SK-N-SH (cell line): ENCODE measurements around the gene PIP5K1B. TPM values are rescaled to one million over a fixed set of nuclear protein-coding genes. Genes with fewer than 3 reads are reported as not detected.

Source experiments
- CTCF ChIA-PET: fragments of 300-600, 350-600 bp; formaldehyde crosslinking; extraction: SDS; loops from one replicate; lab custom pipeline; 2021; lab: Yijun Ruan, JAX
- POLR2A ChIA-PET: fragments of 350-600 bp; sonication (Branson Sonifier 250); formaldehyde crosslinking; extraction: SDS; loops from one replicate; lab custom pipeline; 2020; ENCODE audit warnings: antibody characterized with exemption, inconsistent platforms; lab: Yijun Ruan, JAX
- DNase-seq: peaks from one replicate; pipeline ENCODE4 v3.0.0; 2012
- H2AFZ ChIP-seq: fragments of 200-600 bp; sonication (generic); 2 replicates; pipeline ENCODE4 v1.8.1; 2016; ENCODE audit warnings: antibody characterized with exemption, mild to moderate bottlenecking, low read depth
- H3F3A ChIP-seq: fragments of 200-600 bp; sonication (generic); replicated peaks from 2 replicates; pipeline ENCODE3; 2016; ENCODE audit warnings: antibody characterized with exemption, mild to moderate bottlenecking; ENCODE audit not compliant: insufficient read depth
- H3K27ac ChIP-seq, 2 experiments: fragments of 200-500 bp in 1 of 2; fragments of 200-600 bp in 1 of 2; sonication (Bioruptor generic) in 1 of 2; sonication (generic), shearing (Covaris generic) in 1 of 2; 2 replicates each; pipeline versions ENCODE4 v1.5.1 to v1.6.1; 2014 to 2016; ENCODE audit warnings: low read depth in 2 of 2, inconsistent platforms in 1 of 2, low read length in 1 of 2, mild to moderate bottlenecking in 1 of 2, mixed read lengths in 1 of 2
- H3K27me3 ChIP-seq: fragments of 200-600 bp; sonication (generic), shearing (Covaris generic); 2 replicates; pipeline ENCODE4 v1.6.1; 2016; ENCODE audit warnings: mixed run types; ENCODE audit not compliant: insufficient read depth
- H3K36me3 ChIP-seq, 2 experiments: fragments of 200-500 bp in 1 of 2; fragments of 200-600 bp in 1 of 2; sonication (Bioruptor generic) in 1 of 2; sonication (generic) in 1 of 2; replicated peaks in 1 of 2; 2 replicates each; pipeline versions ENCODE3 to v1.5.1; 2014 to 2016; ENCODE audit warnings: low read length in 1 of 2, mild to moderate bottlenecking in 1 of 2; ENCODE audit not compliant: insufficient read depth in 2 of 2, control insufficient read depth in 1 of 2
- H3K4me1 ChIP-seq, 2 experiments: fragments of 200-500 bp in 1 of 2; fragments of 200-600 bp in 1 of 2; sonication (Bioruptor generic) in 1 of 2; sonication (generic), shearing (Covaris generic) in 1 of 2; 2 replicates each; pipeline versions ENCODE4 v1.5.1 to v1.6.1; 2014 to 2016; ENCODE audit warnings: low read depth in 1 of 2, low read length in 1 of 2, mixed run types in 1 of 2; ENCODE audit not compliant: insufficient read depth in 2 of 2, control insufficient read depth in 1 of 2
- H3K4me2 ChIP-seq: fragments of 200-600 bp; sonication (generic), shearing (Covaris generic); 2 replicates; pipeline ENCODE4 v1.6.1; 2017; ENCODE audit warnings: mixed run types
- H3K4me3 ChIP-seq, 2 experiments: fragments of 200-500 bp in 1 of 2; fragments of 200-600 bp in 1 of 2; sonication (Bioruptor generic) in 1 of 2; sonication (generic), shearing (Covaris generic) in 1 of 2; 2 replicates each; pipeline versions ENCODE4 v1.5.1 to v1.8.1; 2014 to 2016; ENCODE audit warnings: low read depth in 2 of 2, inconsistent platforms in 1 of 2, low read length in 1 of 2, mild to moderate bottlenecking in 1 of 2, mixed read lengths in 1 of 2, moderate library complexity in 1 of 2
- H3K79me2 ChIP-seq: fragments of 200-600 bp; sonication (generic); 2 replicates; pipeline ENCODE4 v1.8.1; 2017; ENCODE audit warnings: mild to moderate bottlenecking; ENCODE audit not compliant: insufficient read depth
- H3K9ac ChIP-seq: fragments of 200-600 bp; sonication (generic); 2 replicates; pipeline ENCODE4 v1.6.1; 2017; ENCODE audit warnings: mixed run types
- H3K9me2 ChIP-seq: fragments of 200-600 bp; sonication (generic); 2 replicates; pipeline ENCODE4 v1.6.1; 2017; ENCODE audit warnings: mixed run types
- H3K9me3 ChIP-seq: fragments of 200-600 bp; sonication (generic); 2 replicates; pipeline ENCODE4 v1.6.1; 2017; ENCODE audit warnings: mixed run types, mild to moderate bottlenecking, moderate library complexity
- H4K20me1 ChIP-seq: fragments of 200-600 bp; sonication (generic); 2 replicates; pipeline ENCODE4 v1.6.1; 2017; ENCODE audit warnings: mild to moderate bottlenecking, mixed run types; ENCODE audit not compliant: insufficient read depth
- CTCF ChIP-seq: fragments of 200-600 bp; sonication (generic); IDR thresholded peaks from 2 replicates; pipeline ENCODE4 v1.6.1; 2017; ENCODE audit warnings: antibody characterized with exemption, mild to moderate bottlenecking, moderate library complexity
- EP300 ChIP-seq, 2 experiments: IDR thresholded peaks; 2 replicates each; pipeline versions ENCODE4 v1.4.0 to v1.6.1; 2012; ENCODE audit warnings: borderline replicate concordance in 1 of 2, low read depth in 1 of 2, low read length in 1 of 2
- EZH2phosphoT487 ChIP-seq: fragments of 200-600 bp; sonication (generic); IDR thresholded peaks from 2 replicates; pipeline ENCODE4 v1.6.1; 2017; ENCODE audit warnings: low read depth, mixed run types, mild to moderate bottlenecking, antibody characterized with exemption, moderate library complexity, borderline replicate concordance
- GATA2 ChIP-seq: sonication (generic); formaldehyde crosslinking; IDR thresholded peaks from 2 replicates; pipeline ENCODE4 v1.5.0; 2020; ENCODE audit warnings: mild to moderate bottlenecking, missing genetic modification reagents
- IRF3 ChIP-seq: fragments of 150-350 bp; IDR thresholded peaks from 2 replicates; pipeline ENCODE4 v1.6.1; 2016; ENCODE audit warnings: mild to moderate bottlenecking, low read depth, low read length
- MEF2A ChIP-seq: IDR thresholded peaks from 2 replicates; pipeline ENCODE4 v1.4.0; 2012; ENCODE audit warnings: low read depth, borderline replicate concordance
- MXI1 ChIP-seq: IDR thresholded peaks from 2 replicates; pipeline ENCODE4 v1.6.1; 2012; ENCODE audit warnings: mild to moderate bottlenecking, low read depth, low read length, improper control_type of control experiment
- NRF1 ChIP-seq: IDR thresholded peaks from 2 replicates; pipeline ENCODE4 v1.6.1; 2012; ENCODE audit warnings: low read depth, mild to moderate bottlenecking, low read length
- RXRA ChIP-seq: IDR thresholded peaks from 2 replicates; pipeline ENCODE4 v1.4.0; 2012; ENCODE audit warnings: low read depth, mild to moderate bottlenecking, borderline replicate concordance
- TAF1 ChIP-seq: IDR thresholded peaks from 2 replicates; pipeline ENCODE4 v1.6.1; 2012; ENCODE audit warnings: low read depth, mild to moderate bottlenecking, low read length, moderate library complexity, borderline replicate concordance
- TCF12 ChIP-seq: IDR thresholded peaks from 2 replicates; pipeline ENCODE4 v1.4.0; 2012
- WGBS: methylation state at CpG from one replicate; pipeline ENCODE4 v1.1.6; 2017; ENCODE audit warnings: low lambda C conversion rate; 5-methylcytosine and 5-hydroxymethylcytosine counted together
- polyA plus RNA-seq, 3 experiments: library from polyadenylated mRNA; depleted of rRNA; stranded (reverse); fragments of >200 nt; gene quantifications; 2 replicates each; pipeline ENCODE4 v1.2.3, GENCODE V29; 2012
- TF ChIP-seq, protein P1 (sequence below): fragments of 150-350 bp; IDR thresholded peaks from 2 replicates; pipeline ENCODE4 v1.6.1; 2017; ENCODE audit warnings: antibody characterized with exemption, low read length, low read depth, borderline replicate concordance

PIP5K1B gene
- polyA plus RNA-seq, 1 of the 3 experiments (the other 2 are of a cell fraction) = not detected

DNA sequence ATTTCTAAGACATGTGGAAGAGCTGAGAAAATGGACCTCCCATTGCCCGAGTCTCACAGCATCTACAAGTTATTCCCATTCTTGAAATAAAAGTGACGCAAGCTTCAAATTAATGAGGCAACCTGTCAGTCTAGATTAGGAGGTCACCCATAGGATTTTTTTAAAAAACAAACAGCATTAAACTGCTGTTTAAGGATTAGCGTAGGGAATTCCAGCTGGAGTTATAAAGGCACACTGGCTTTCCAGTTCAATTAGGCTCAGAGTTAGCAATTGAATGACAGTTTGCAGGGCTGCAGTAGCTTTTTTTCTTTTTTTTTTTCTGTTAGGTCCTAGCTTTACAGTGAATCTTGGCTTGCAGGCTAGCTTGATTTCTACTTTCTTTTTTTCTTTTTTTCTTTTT is 292.6 kb downstream of the PIP5K1B start:
- no peak overlapping the region for H3K4me2 ChIP-seq
- H3K9ac ChIP-seq = no peak overlapping the region
- TF ChIP-seq RXRA = no peak
- no peak for TF ChIP-seq TCF12
- H4K20me1 ChIP-seq = no peaks in the 10 kb centered on the region
- no peaks in the 10 kb centered on the region for H3K79me2 ChIP-seq
- DNase-seq = no peak
- H3K36me3 ChIP-seq = no peaks in the 10 kb centered on the region
- H3K4me1 ChIP-seq = no peaks in the 10 kb centered on the region
- peaks cover 46% of the 10 kb centered on the region; the same call in 1 of the 2 replicates for H3K27me3 ChIP-seq
- H3K4me3 ChIP-seq = no peak overlapping the region
- no peak overlapping the region for H3K27ac ChIP-seq
- no peaks in the 10 kb centered on the region for H3K9me3 ChIP-seq
- 15% methylated on average over 3 of the region's 3 CpGs for WGBS
- CTCF ChIA-PET = interaction anchor here (1.2 to 1.3 kb wide), 3 partner anchors 13 to 414 kb away, joined by 3 to 4 read pairs (median 3); no protein-coding TSS in a partner anchor
- no peaks in the 10 kb centered on the region for H3K9me2 ChIP-seq
- H3F3A ChIP-seq = no peaks in the 10 kb centered on the region
- POLR2A ChIA-PET = no interaction called here
- H2AFZ ChIP-seq = no peak overlapping the region

DNA sequence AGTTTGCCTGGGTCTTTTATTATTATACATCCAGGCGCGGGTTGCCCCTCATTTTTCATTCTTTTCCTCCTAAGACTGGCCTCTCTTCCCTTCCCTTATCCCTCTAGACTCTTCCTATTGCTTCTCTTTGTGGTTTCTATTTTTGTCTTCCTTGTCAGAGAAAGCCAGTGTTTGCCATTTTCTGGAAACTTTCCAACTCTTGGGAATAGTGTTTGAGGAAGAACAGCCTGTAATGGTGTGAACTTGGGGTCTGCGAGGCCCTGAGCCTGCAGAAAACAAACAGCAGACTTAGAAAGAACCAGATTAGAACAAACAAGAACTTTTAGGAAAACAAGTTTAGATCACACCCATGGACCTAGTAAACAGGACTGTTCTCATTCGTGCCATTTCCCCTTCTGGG is 293.3 kb downstream of the PIP5K1B start:
- no peak overlapping the region for H3K27ac ChIP-seq
- 2% methylated on average over 4 of the region's 4 CpGs for whole genome bisulfite sequencing
- TF ChIP-seq EZH2phosphoT487 = no peak
- no peak for TF ChIP-seq CTCF
- no peak for TF ChIP-seq IRF3
- TF ChIP-seq MEF2A = no peak
- no peak overlapping the region for H3K9ac ChIP-seq
- no peaks in the 10 kb centered on the region for H3K36me3 ChIP-seq
- ChIA-PET POLR2A (no interaction called here), CTCF (interaction anchor here (1.2 to 1.3 kb wide), 2 partner anchors 12 to 23 kb away, joined by 3 read pairs; no protein-coding TSS in a partner anchor)
- H3K9me2 ChIP-seq = no peaks in the 10 kb centered on the region
- H3K4me2 ChIP-seq = no peak overlapping the region
- no peak overlapping the region for H3K4me3 ChIP-seq
- no peak overlapping the region for H2AFZ ChIP-seq
- no peaks in the 10 kb centered on the region for H3K9me3 ChIP-seq
- peaks cover 53% of the 10 kb centered on the region; the same call in 1 of the 2 replicates for H3K27me3 ChIP-seq
- H3F3A ChIP-seq = no peaks in the 10 kb centered on the region
- no peak for DNase-seq
- H4K20me1 ChIP-seq = no peaks in the 10 kb centered on the region
- no peaks in the 10 kb centered on the region for H3K4me1 ChIP-seq
- no peaks in the 10 kb centered on the region for H3K79me2 ChIP-seq

GRCh38 chr9:68998812-68999211 is 293.8 kb downstream of the PIP5K1B start:
- H2AFZ ChIP-seq = no peak overlapping the region
- H3K4me1 ChIP-seq = no peaks in the 10 kb centered on the region
- WGBS = 7% methylated on average over 5 of the region's 5 CpGs
- no peaks in the 10 kb centered on the region for H3K9me3 ChIP-seq
- peaks cover 57% of the 10 kb centered on the region; the same call in 1 of the 2 replicates for H3K27me3 ChIP-seq
- ChIA-PET POLR2A (no interaction called here), CTCF (interaction anchor here (0.7 to 1.4 kb wide), 7 partner anchors 12 to 154 kb away, joined by 3 to 5 read pairs (median 4); no protein-coding TSS in a partner anchor)
- H3K4me3 ChIP-seq = no peak overlapping the region
- no peak for DNase-seq
- no peak overlapping the region for H3K27ac ChIP-seq
- H3K9me2 ChIP-seq = no peaks in the 10 kb centered on the region
- TF ChIP-seq MXI1 (no peak), NRF1 (no peak), TAF1 (no peak), RXRA (no peak), EZH2phosphoT487 (no peak), CTCF (no peak), GATA2 (CRISPR knock-in tag) (no peak), EP300 (IDR thresholded peaks at IDR 0.05; ENCODE audit: borderline replicate concordance in 1 of 2, low read depth in 1 of 2, low read length in 1 of 2) (no peak)
- TF ChIP-seq, protein P1, sequence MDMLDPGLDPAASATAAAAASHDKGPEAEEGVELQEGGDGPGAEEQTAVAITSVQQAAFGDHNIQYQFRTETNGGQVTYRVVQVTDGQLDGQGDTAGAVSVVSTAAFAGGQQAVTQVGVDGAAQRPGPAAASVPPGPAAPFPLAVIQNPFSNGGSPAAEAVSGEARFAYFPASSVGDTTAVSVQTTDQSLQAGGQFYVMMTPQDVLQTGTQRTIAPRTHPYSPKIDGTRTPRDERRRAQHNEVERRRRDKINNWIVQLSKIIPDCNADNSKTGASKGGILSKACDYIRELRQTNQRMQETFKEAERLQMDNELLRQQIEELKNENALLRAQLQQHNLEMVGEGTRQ = no peak
- no peaks in the 10 kb centered on the region for H4K20me1 ChIP-seq
- H3K9ac ChIP-seq = no peak overlapping the region
- H3K4me2 ChIP-seq = no peak overlapping the region
- H3K79me2 ChIP-seq = no peaks in the 10 kb centered on the region
- no peaks in the 10 kb centered on the region for H3F3A ChIP-seq
- no peaks in the 10 kb centered on the region for H3K36me3 ChIP-seq
